Hepatocyte (in vitro differentiated cells): ENCODE results near the gene DDIT3. TPM values are rescaled to one million over a fixed set of nuclear protein-coding genes. Genes with fewer than 3 reads are reported as not detected.

ENCODE experiments used
- DNase-seq: peaks from one replicate; pipeline ENCODE4 v3.0.0-alpha.2; 2016; ENCODE audit warnings: low spot score
- H2AFZ ChIP-seq: fragments of 200-600 bp; sonication (generic); 2 replicates; pipeline ENCODE4 v1.6.0; 2016; ENCODE audit warnings: antibody characterized with exemption, mild to moderate bottlenecking
- H3K27ac ChIP-seq: fragments of 200-600 bp; sonication (generic); 2 replicates; pipeline ENCODE4 v1.5.1; 2016; ENCODE audit warnings: mild to moderate bottlenecking
- H3K27me3 ChIP-seq: fragments of 200-600 bp; sonication (generic); 2 replicates; pipeline ENCODE4 v1.6.1; 2016
- H3K36me3 ChIP-seq: fragments of 200-600 bp; sonication (generic); replicated peaks from 2 replicates; pipeline ENCODE4 v1.5.1; 2016; ENCODE audit warnings: low read depth; ENCODE audit not compliant: insufficient read depth
- H3K4me1 ChIP-seq: fragments of 200-600 bp; sonication (generic); 2 replicates; pipeline ENCODE4 v1.5.1; 2016; ENCODE audit warnings: mild to moderate bottlenecking, moderate library complexity; ENCODE audit not compliant: insufficient read depth
- H3K4me2 ChIP-seq: fragments of 200-600 bp; sonication (generic); 2 replicates; pipeline ENCODE4 v1.6.0; 2016
- H3K4me3 ChIP-seq: fragments of 200-600 bp; sonication (generic); 2 replicates; pipeline ENCODE4 v1.5.1; 2016; ENCODE audit warnings: mild to moderate bottlenecking
- H3K79me2 ChIP-seq: fragments of 200-600 bp; sonication (generic); 2 replicates; pipeline ENCODE4 v1.6.0; 2017; ENCODE audit warnings: mild to moderate bottlenecking
- H3K9me2 ChIP-seq: fragments of 200-600 bp; sonication (generic); replicated peaks from 2 replicates; pipeline ENCODE4 v1.6.0; 2017; ENCODE audit warnings: mild to moderate bottlenecking; ENCODE audit not compliant: insufficient read depth
- H3K9me3 ChIP-seq: fragments of 200-600 bp; sonication (generic); 2 replicates; pipeline ENCODE4 v1.5.1; 2016; ENCODE audit warnings: low read depth, mild to moderate bottlenecking
- H4K20me1 ChIP-seq: fragments of 200-600 bp; sonication (generic); 2 replicates; pipeline ENCODE4 v1.6.0; 2016; ENCODE audit warnings: mild to moderate bottlenecking; ENCODE audit not compliant: insufficient read depth, poor library complexity, severe bottlenecking
- CTCF ChIP-seq: fragments of 200-600 bp; sonication (generic); IDR thresholded peaks from 2 replicates; pipeline ENCODE4 v1.5.1; 2016; ENCODE audit warnings: antibody characterized with exemption, mild to moderate bottlenecking; ENCODE audit not compliant: poor library complexity
- EZH2 ChIP-seq: fragments of 200-600 bp; sonication (generic); IDR thresholded peaks from 2 replicates; pipeline ENCODE4 v1.6.1; 2016; ENCODE audit warnings: antibody characterized with exemption, mild to moderate bottlenecking, borderline replicate concordance
- EZH2phosphoT487 ChIP-seq: fragments of 200-600 bp; sonication (generic); IDR thresholded peaks from one replicate; pipeline ENCODE4 v1.6.1; 2018; ENCODE audit warnings: antibody characterized with exemption, mild to moderate bottlenecking, low read depth, moderate library complexity; ENCODE audit not compliant: unreplicated experiment, severe bottlenecking
- WGBS: methylation state at CpG from one replicate; pipeline ENCODE4 v1.1.6; 2016; ENCODE audit warnings: low lambda C conversion rate; ENCODE audit errors: missing lambda C conversion rate; 5-methylcytosine and 5-hydroxymethylcytosine counted together
- polyA plus RNA-seq: library from polyadenylated mRNA; unstranded; fragments of >200 nt; fragmentation: Nextera tagmentation; extraction: Ambion mirVana; gene quantifications from 2 replicates; pipeline ENCODE4 v1.2.1, GENCODE V29; 2016
- total RNA-seq: library from RNA; depleted of rRNA; stranded (reverse); fragments of >200 nt; gene quantifications from 2 replicates; pipeline ENCODE4 v1.2.3, GENCODE V29; 2014

The DDIT3 gene
- total and polyA plus RNA-seq, 2 experiments from 2014 or later, result 92.7 to 133 TPM

GRCh38 chr12:57525615-57526383 is 5.5 kb upstream of the DDIT3 start:
- Histone ChIP-seq H3K9me3 (no peaks in the 10 kb centered on the region), H3K9me2 (no peaks in the 10 kb centered on the region), H3K36me3 (no peaks in the 10 kb centered on the region), H4K20me1 (peaks cover 33% of the 10 kb centered on the region), H3K79me2 (peaks cover 45% of the 10 kb centered on the region), H3K4me1 (peaks cover 29% of the 10 kb centered on the region), H2AFZ (no peak overlapping the region), H3K27ac (no peak overlapping the region), H3K27me3 (no peaks in the 10 kb centered on the region), H3K4me3 (no peak overlapping the region), H3K4me2 (peak overlapping the region; percentile 89)
- no peak for TF ChIP-seq EZH2phosphoT487
- TF ChIP-seq CTCF, result no peak
- TF ChIP-seq EZH2, result no peak
- DNase-seq, result no peak
- WGBS, result 93% methylated on average over 13 of the region's 16 CpGs

GRCh38 chr12:57524814-57525614 is 4.7 kb upstream of the DDIT3 start:
- H3K9me3 ChIP-seq, result no peaks in the 10 kb centered on the region
- no peak overlapping the region for H3K4me3 ChIP-seq
- H3K9me2 ChIP-seq, result no peaks in the 10 kb centered on the region
- no peaks in the 10 kb centered on the region for H3K27me3 ChIP-seq
- H3K4me1 ChIP-seq, result peaks cover 29% of the 10 kb centered on the region
- no peak for DNase-seq
- 77% methylated on average over 8 of the region's 11 CpGs for whole genome bisulfite sequencing
- peaks cover 33% of the 10 kb centered on the region for H4K20me1 ChIP-seq
- peak overlapping the region; percentile 99 for H3K27ac ChIP-seq
- TF ChIP-seq EZH2phosphoT487 (no peak), CTCF (no peak)
- peaks cover 47% of the 10 kb centered on the region for H3K79me2 ChIP-seq
- H2AFZ ChIP-seq, result no peak overlapping the region
- no peaks in the 10 kb centered on the region for H3K36me3 ChIP-seq
- peak overlapping the region; percentile 89 for H3K4me2 ChIP-seq

GRCh38 chr12:57523706-57524614 is 3.6 kb upstream of the DDIT3 start:
- Histone ChIP-seq H4K20me1 (peaks cover 41% of the 10 kb centered on the region), H3K4me3 (peak overlapping the region; percentile 58), H3K9me3 (no peaks in the 10 kb centered on the region), H2AFZ (no peak overlapping the region), H3K36me3 (no peaks in the 10 kb centered on the region), H3K4me2 (peak overlapping the region; percentile 89), H3K4me1 (peaks cover 29% of the 10 kb centered on the region), H3K27me3 (no peaks in the 10 kb centered on the region), H3K9me2 (no peaks in the 10 kb centered on the region), H3K79me2 (peaks cover 57% of the 10 kb centered on the region), H3K27ac (peak overlapping the region; percentile 99)
- no peak for TF ChIP-seq EZH2phosphoT487
- no peak for TF ChIP-seq CTCF
- TF ChIP-seq EZH2, result no peak
- DNase-seq, result no peak
- 66% methylated on average over 14 of the region's 14 CpGs for WGBS
